ENCODE data around the gene MRPS15. TPM values are rescaled to one million over a fixed set of nuclear protein-coding genes. Genes with fewer than 3 reads are reported as not detected.

Gene MRPS15
- total RNA-seq, 1 experiment from 2014 or later = 113 TPM

- no TSS peak for BruUV-seq (replicated peaks)
- H3K36me3 ChIP-seq (ENCODE audit: control insufficient read depth, insufficient read depth, low read length) = no peaks in the 10 kb centered on the region
- no peak overlapping the region for H3K27ac ChIP-seq (ENCODE audit: low read length)
- H3K4me3 ChIP-seq (ENCODE audit: low read depth in 2 of 2, low read length in 2 of 2) = no peak overlapping the region
- in situ Hi-C loops (cut with HindIII; ENCODE audit: low pct_unique_long_range_greater_than_20kb, low sequenced_read_pairs) (no loop called here), intact Hi-C loops (cut with micrococcal nuclease; ENCODE audit: unreplicated experiment) (no loop called here)
- POLR2A ChIA-PET = no interaction called here
- no peak for ATAC-seq
- H3K4me1 ChIP-seq (ENCODE audit: control insufficient read depth, insufficient read depth, low read length) = no peaks in the 10 kb centered on the region
- no peak for TF ChIP-seq TCF7L2 (IDR thresholded peaks at IDR 0.05; ENCODE audit: low read depth, low read length)
- TF ChIP-seq CTCF (IDR thresholded peaks at IDR 0.05) = no peak
- no peak for TF ChIP-seq SIN3A (IDR thresholded peaks at IDR 0.05; ENCODE audit: borderline replicate concordance, insufficient read depth, low read depth, low read length)
- H3K27me3 ChIP-seq (ENCODE audit: control insufficient read depth, insufficient read depth, low read length) = no peaks in the 10 kb centered on the region
- DNase-seq (ENCODE audit: low read depth, low spot score) = no peak
- CTCF ChIA-PET = no interaction called here
- H3K9me3 ChIP-seq (ENCODE audit: control insufficient read depth, insufficient read depth, low read depth, low read length) = no peaks in the 10 kb centered on the region
Observed at GRCh38 chr1:36425791-36426190, 38.4 kb downstream of the MRPS15 start.

DNA sequence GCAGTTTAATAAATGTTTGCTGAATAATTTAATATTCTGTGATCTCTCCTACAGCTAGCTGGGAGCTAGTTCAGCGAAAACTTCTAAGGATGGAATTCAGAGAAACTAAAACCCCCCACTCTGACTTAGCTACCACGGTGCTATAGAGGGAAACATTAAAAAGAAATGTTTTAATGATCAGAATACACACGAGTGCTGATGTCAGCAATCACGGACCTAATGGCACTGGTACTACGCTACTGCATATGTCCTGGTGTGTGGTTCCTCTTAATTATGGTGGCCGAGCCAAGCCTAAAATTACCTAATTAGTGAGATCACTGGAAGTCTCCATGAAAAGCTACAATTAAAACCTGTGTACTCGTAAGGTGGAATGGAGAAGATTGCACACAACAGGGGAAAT lies 42.5 kb downstream of the MRPS15 start:
- no peaks in the 10 kb centered on the region for H3K27me3 ChIP-seq (ENCODE audit: control insufficient read depth, insufficient read depth, low read length)
- CTCF ChIA-PET = interaction anchor here (0.5 to 1.1 kb wide), 3 partner anchors 13 to 79 kb away, joined by 3 to 6 read pairs (median 3); no protein-coding TSS in a partner anchor
- no peaks in the 10 kb centered on the region for H3K36me3 ChIP-seq (ENCODE audit: control insufficient read depth, insufficient read depth, low read length)
- H3K4me1 ChIP-seq (ENCODE audit: control insufficient read depth, insufficient read depth, low read length) = peaks cover 3% of the 10 kb centered on the region
- no TSS peak for BruUV-seq (replicated peaks)
- TF ChIP-seq CTCF (IDR thresholded peaks at IDR 0.05) = no peak
- no peak for TF ChIP-seq POLR2AphosphoS5 (IDR thresholded peaks at IDR 0.05; ENCODE audit: low read depth, low read length)
- TF ChIP-seq TCF7L2 (IDR thresholded peaks at IDR 0.05; ENCODE audit: low read depth, low read length) = no peak
- TF ChIP-seq, protein P1, sequence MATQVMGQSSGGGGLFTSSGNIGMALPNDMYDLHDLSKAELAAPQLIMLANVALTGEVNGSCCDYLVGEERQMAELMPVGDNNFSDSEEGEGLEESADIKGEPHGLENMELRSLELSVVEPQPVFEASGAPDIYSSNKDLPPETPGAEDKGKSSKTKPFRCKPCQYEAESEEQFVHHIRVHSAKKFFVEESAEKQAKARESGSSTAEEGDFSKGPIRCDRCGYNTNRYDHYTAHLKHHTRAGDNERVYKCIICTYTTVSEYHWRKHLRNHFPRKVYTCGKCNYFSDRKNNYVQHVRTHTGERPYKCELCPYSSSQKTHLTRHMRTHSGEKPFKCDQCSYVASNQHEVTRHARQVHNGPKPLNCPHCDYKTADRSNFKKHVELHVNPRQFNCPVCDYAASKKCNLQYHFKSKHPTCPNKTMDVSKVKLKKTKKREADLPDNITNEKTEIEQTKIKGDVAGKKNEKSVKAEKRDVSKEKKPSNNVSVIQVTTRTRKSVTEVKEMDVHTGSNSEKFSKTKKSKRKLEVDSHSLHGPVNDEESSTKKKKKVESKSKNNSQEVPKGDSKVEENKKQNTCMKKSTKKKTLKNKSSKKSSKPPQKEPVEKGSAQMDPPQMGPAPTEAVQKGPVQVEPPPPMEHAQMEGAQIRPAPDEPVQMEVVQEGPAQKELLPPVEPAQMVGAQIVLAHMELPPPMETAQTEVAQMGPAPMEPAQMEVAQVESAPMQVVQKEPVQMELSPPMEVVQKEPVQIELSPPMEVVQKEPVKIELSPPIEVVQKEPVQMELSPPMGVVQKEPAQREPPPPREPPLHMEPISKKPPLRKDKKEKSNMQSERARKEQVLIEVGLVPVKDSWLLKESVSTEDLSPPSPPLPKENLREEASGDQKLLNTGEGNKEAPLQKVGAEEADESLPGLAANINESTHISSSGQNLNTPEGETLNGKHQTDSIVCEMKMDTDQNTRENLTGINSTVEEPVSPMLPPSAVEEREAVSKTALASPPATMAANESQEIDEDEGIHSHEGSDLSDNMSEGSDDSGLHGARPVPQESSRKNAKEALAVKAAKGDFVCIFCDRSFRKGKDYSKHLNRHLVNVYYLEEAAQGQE (IDR thresholded peaks at IDR 0.05; ENCODE audit: insufficient read depth in 1 of 2, low read depth in 2 of 2, low read length in 1 of 2) = no peak
- TF ChIP-seq SIN3A (IDR thresholded peaks at IDR 0.05; ENCODE audit: borderline replicate concordance, insufficient read depth, low read depth, low read length) = no peak
- in situ Hi-C loops (cut with HindIII; ENCODE audit: low pct_unique_long_range_greater_than_20kb, low sequenced_read_pairs) (no loop called here), intact Hi-C loops (cut with micrococcal nuclease; ENCODE audit: unreplicated experiment) (loop anchor here (2.0 to 5.0 kb wide), 2 partner anchors 34 to 79 kb away; partner anchors contain the start of gene STK40)
- ATAC-seq (no peak), DNase-seq (ENCODE audit: low read depth, low spot score) (no peak)
- no peak overlapping the region for H3K27ac ChIP-seq (ENCODE audit: low read length)
- no peak overlapping the region for H3K4me3 ChIP-seq (ENCODE audit: low read depth in 2 of 2, low read length in 2 of 2)
- POLR2A ChIA-PET = no interaction called here
- H3K9me3 ChIP-seq (ENCODE audit: control insufficient read depth, insufficient read depth, low read depth, low read length) = no peaks in the 10 kb centered on the region
